GM23338 (cell line): ENCODE data around the gene FNDC7. TPM values are rescaled to one million over a fixed set of nuclear protein-coding genes. Genes with fewer than 3 reads are reported as not detected.

Source experiments
- ATAC-seq: fragments of 200-7000 bp; cut with Tn5 transposase; 3 replicates; pipeline ENCODE4 v1.9.1; 2020
- DNase-seq: peaks from one replicate; pipeline ENCODE4 v3.0.0-alpha.2; 2015; ENCODE audit warnings: low spot score
- H2AFZ ChIP-seq: fragments of 200-600 bp; sonication (generic); 2 replicates; pipeline ENCODE4 v1.8.0; 2016; ENCODE audit warnings: antibody characterized with exemption, mild to moderate bottlenecking, moderate library complexity
- H3F3A ChIP-seq: fragments of 200-600 bp; sonication (generic); replicated peaks from 2 replicates; pipeline ENCODE4 v1.8.0; 2017; ENCODE audit warnings: antibody characterized with exemption, mixed run types, low read depth
- H3K27ac ChIP-seq: fragments of 200-600 bp; sonication (generic); 2 replicates; pipeline ENCODE4 v1.6.1; 2016; ENCODE audit warnings: low read depth
- H3K27me3 ChIP-seq: fragments of 200-600 bp; sonication (generic); 2 replicates; pipeline ENCODE4 v1.8.0; 2016; ENCODE audit warnings: mild to moderate bottlenecking, mixed run types, moderate library complexity; ENCODE audit not compliant: insufficient read depth
- H3K36me3 ChIP-seq: fragments of 200-600 bp; sonication (generic); 2 replicates; pipeline ENCODE4 v1.8.0; 2016; ENCODE audit warnings: mild to moderate bottlenecking; ENCODE audit not compliant: insufficient read depth
- H3K4me1 ChIP-seq: fragments of 200-600 bp; sonication (generic); 2 replicates; pipeline ENCODE4 v1.8.0; 2016; ENCODE audit warnings: mild to moderate bottlenecking, moderate library complexity; ENCODE audit not compliant: insufficient read depth
- H3K4me2 ChIP-seq: fragments of 200-600 bp; sonication (generic); 2 replicates; pipeline ENCODE4 v1.7.1; 2017; ENCODE audit warnings: mixed run types
- H3K4me3 ChIP-seq: fragments of 200-600 bp; sonication (generic); 2 replicates; pipeline ENCODE4 v1.6.1; 2016; ENCODE audit warnings: mixed run types
- H3K79me2 ChIP-seq: fragments of 200-600 bp; sonication (generic); replicated peaks from 2 replicates; pipeline ENCODE4 v1.8.0; 2017; ENCODE audit warnings: mild to moderate bottlenecking; ENCODE audit not compliant: insufficient read depth
- H3K9me2 ChIP-seq: fragments of 200-600 bp; sonication (generic); 2 replicates; pipeline ENCODE4 v1.8.0; 2017; ENCODE audit not compliant: insufficient read depth
- H4K20me1 ChIP-seq: fragments of 200-600 bp; sonication (generic); replicated peaks from 2 replicates; pipeline ENCODE4 v1.8.0; 2017; ENCODE audit warnings: mild to moderate bottlenecking; ENCODE audit not compliant: insufficient read depth
- H3K27ac Mint-ChIP-seq: 2 replicates; pipeline ENCODE4 v1.8.0; 2020; ENCODE audit warnings: inconsistent platforms, mild to moderate bottlenecking, moderate library complexity, mixed read lengths
- H3K27me3 Mint-ChIP-seq: 3 replicates; pipeline ENCODE4 v1.8.0; 2022; ENCODE audit warnings: low read depth, mild to moderate bottlenecking, moderate library complexity, mixed read lengths, inconsistent platforms; ENCODE audit not compliant: insufficient read depth, poor library complexity
- H3K36me3 Mint-ChIP-seq: 3 replicates; pipeline ENCODE4 v1.8.0; 2021; ENCODE audit warnings: low read depth, mild to moderate bottlenecking, inconsistent platforms, moderate library complexity, mixed read lengths
- H3K4me1 Mint-ChIP-seq: 3 replicates; pipeline ENCODE4 v1.8.0; 2020; ENCODE audit warnings: mild to moderate bottlenecking, inconsistent platforms, mixed read lengths
- H3K4me3 Mint-ChIP-seq: 3 replicates; pipeline ENCODE4 v1.8.0; 2021; ENCODE audit warnings: moderate library complexity, mild to moderate bottlenecking, inconsistent platforms, mixed read lengths
- H3K9me3 Mint-ChIP-seq: 3 replicates; pipeline ENCODE4 v1.8.0; 2020; ENCODE audit warnings: moderate library complexity, mild to moderate bottlenecking, inconsistent platforms, mixed read lengths
- CTCF ChIP-seq, 2 experiments: fragments of 200-600 bp in 1 of 2; sonication (generic) in 1 of 2; conservative IDR thresholded peaks; 2 replicates each; pipeline versions ENCODE4 v1.5.1 to v1.6.1; 2016 to 2017; ENCODE audit warnings: antibody characterized with exemption in 2 of 2, low read depth in 2 of 2, mild to moderate bottlenecking in 2 of 2, moderate library complexity in 1 of 2
- ETS1 ChIP-seq: IDR thresholded peaks from 2 replicates; pipeline ENCODE4 v1.6.1; 2016; ENCODE audit warnings: antibody characterized with exemption
- STAT1 ChIP-seq: IDR thresholded peaks from one replicate; pipeline ENCODE4 v1.6.1; 2016; ENCODE audit warnings: antibody characterized with exemption; ENCODE audit not compliant: unreplicated experiment
- ZNF114 ChIP-seq: fragments of 250-450 bp; sonication (Bioruptor Pico); IDR thresholded peaks from 2 replicates; pipeline ENCODE4 v1.5.0; 2020; ENCODE audit warnings: mild to moderate bottlenecking, moderate library complexity
- ZNF462 ChIP-seq: fragments of 250-450 bp; sonication (Bioruptor Pico); IDR thresholded peaks from 2 replicates; pipeline ENCODE4 v1.5.0; 2020; ENCODE audit warnings: mild to moderate bottlenecking, moderate library complexity
- polyA plus RNA-seq: library from polyadenylated mRNA; unstranded; fragments of >200 nt; fragmentation: Nextera tagmentation; extraction: Ambion mirVana; gene quantifications from 2 replicates; pipeline ENCODE4 v1.2.1, GENCODE V29; 2016
- total RNA-seq: library from RNA; depleted of rRNA; stranded (reverse); fragments of >200 nt; shearing (Covaris generic); gene quantifications from 2 replicates; pipeline ENCODE4 v1.2.3, GENCODE V29; 2014

FNDC7 gene
- total and polyA plus RNA-seq, 2 experiments from 2014 or later, result 0.06 to 0.28 TPM

- TF ChIP-seq ZNF462 (CRISPR knock-in tag), result no peak
- no peak for TF ChIP-seq CTCF (conservative IDR thresholded peaks at IDR 0.05; ENCODE audit: low read depth in 2 of 2)
Measured at GRCh38 chr1:108732398-108732797, 19.7 kb downstream of the FNDC7 start (continued).

- H3K36me3 Mint-ChIP-seq, result no peaks in the 10 kb centered on the region
- Histone ChIP-seq H3K9me2 (no peaks in the 10 kb centered on the region), H4K20me1 (no peaks in the 10 kb centered on the region), H3F3A (no peaks in the 10 kb centered on the region), H3K4me1 (no peaks in the 10 kb centered on the region), H3K4me2 (no peak overlapping the region), H3K27ac (no peak overlapping the region), H3K27me3 (no peaks in the 10 kb centered on the region; the same call in 1 of the 2 replicates), H3K4me3 (no peak overlapping the region), H3K36me3 (no peaks in the 10 kb centered on the region), H2AFZ (0 out of 2 replicates have a peak overlapping the region, but pooled peaks have one; percentile 23), H3K79me2 (no peaks in the 10 kb centered on the region)
- peaks cover 4% of the 10 kb centered on the region for H3K27me3 Mint-ChIP-seq
- no peak for ATAC-seq
- no peak overlapping the region for H3K27ac Mint-ChIP-seq
- no peaks in the 10 kb centered on the region for H3K9me3 Mint-ChIP-seq
- DNase-seq, result no peak
- no peak overlapping the region for H3K4me3 Mint-ChIP-seq
- H3K4me1 Mint-ChIP-seq, result no peaks in the 10 kb centered on the region; the same call in 2 of the 3 replicates
- TF ChIP-seq ETS1, result no peak
- TF ChIP-seq STAT1, result no peak
- TF ChIP-seq ZNF114 (CRISPR knock-in tag), result no peak
- TF ChIP-seq ZNF462 (CRISPR knock-in tag), result no peak
Measured at GRCh38 chr1:108734171-108734865, 21.6 kb downstream of the FNDC7 start.
